Activated CD8-positive, alpha-beta memory T cell treated with anti-CD3 and anti-CD28 coated beads for 48 hours (primary cell): ENCODE measurements around the gene ADAMTS4.
"Not testable (repeated sequence)": the region's sequence is repeated elsewhere in the genome, so short reads cannot be mapped to it uniquely, and the experiment has no call there.

Experiments used
- DNase-seq, 3 experiments: peaks; one replicate each; pipeline ENCODE4 v3.0.0-alpha.2; 2020; ENCODE audit warnings: low read depth in 2 of 3, low spot score in 2 of 3

The ADAMTS4 gene

GRCh38 chr1:161198897-161199431 is at the start of gene ADAMTS4:
TSS of gene ADAMTS4 (minus strand) at chr1:161199054. CDS start at chr1:161198627, 427 bp downstream.
- no peak for DNase-seq

GRCh38 chr1:161244888-161245287 is 46.0 kb upstream of the ADAMTS4 start:
- no peak for DNase-seq

DNA sequence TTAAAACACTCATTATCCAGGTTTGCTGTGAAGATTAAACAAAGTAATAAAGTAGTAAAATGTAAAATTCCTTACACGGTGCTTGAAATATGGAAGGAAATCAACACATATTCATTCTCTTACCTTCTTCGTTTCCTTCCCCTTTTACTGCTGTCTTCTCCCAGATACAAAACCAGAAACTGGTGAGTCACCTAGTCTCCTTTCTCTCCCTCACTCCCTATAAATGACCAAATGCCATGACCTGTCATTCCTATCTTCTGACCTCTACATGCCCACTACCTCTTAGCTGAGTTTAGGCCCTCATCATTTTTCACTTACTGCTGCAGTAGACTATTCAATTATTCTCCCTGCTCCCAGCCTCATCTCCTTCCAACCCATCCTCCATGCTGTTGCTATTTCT is 43.5 kb upstream of the ADAMTS4 start:
- DNase-seq = no peak

- DNase-seq = no peak
These were observed 42.8 kb upstream of the ADAMTS4 start for GRCh38 chr1:161241682-161242081.

GRCh38 chr1:161238039-161238473 is 39.2 kb upstream of the ADAMTS4 start, which contains the start of gene NR1I3:
TSS of gene NR1I3 (minus strand) at chr1:161238203. CDS start at chr1:161236565, 1,638 bp downstream.
- DNase-seq = no peak

DNA sequence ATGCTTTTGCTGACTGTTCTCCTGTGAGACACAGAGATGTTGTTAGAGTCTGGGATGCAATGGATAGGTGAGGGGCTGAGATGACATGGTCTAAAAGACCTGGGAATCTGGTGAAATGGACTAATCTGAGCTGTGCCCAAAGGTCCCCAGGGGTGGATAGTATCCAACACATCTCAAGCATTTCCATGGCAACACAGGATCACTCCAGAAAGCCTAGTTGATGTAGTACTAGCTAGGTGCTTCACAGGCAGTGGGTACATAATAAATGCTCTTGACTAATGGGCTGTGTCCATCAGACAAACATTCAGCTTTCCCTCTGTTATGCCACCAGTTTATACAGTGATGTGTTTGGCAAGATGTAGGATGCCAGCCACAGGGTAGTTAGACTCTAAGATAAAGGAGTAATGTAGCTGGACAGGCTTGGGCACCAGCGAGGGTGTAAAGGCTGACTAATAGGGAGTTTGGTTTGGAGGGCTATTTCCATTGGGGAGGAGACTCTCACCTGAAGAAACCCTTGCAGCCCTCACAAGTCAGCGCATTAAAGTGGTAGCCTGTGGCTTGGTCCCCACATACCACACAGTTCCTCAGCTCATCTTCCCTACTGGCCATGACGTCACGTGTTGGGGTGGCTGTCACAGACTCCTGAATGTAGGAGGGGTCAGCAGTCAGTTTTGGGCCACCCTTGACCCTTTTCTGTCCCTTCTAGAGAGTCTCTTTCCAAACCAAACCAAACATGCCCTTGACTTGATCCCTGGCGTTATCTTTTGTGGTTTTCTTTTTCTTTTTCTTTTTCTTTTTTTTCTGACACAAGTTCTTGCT is 37.3 kb upstream of the ADAMTS4 start:
- DNase-seq = no peak

DNA sequence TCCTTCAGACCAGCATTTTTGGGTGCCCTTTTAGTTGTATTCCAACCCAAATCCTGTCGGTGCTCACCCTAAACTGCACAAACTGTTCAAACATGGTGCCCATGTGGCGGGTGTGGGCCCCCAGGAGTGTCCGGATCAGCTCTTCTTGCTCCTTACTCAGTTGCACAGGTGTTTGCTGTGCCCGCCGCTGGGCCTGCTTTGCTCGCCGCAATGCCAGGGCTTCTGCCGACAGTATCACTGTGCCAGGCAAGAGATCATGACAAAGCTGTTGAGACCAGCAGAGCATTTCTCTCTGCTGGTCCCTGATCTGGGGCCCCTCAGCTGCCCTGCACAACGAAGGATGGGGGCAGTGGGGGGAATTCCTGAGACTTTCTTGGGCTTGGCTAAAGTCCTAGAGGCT is 34.2 kb upstream of the ADAMTS4 start:
- no peak for DNase-seq

DNA sequence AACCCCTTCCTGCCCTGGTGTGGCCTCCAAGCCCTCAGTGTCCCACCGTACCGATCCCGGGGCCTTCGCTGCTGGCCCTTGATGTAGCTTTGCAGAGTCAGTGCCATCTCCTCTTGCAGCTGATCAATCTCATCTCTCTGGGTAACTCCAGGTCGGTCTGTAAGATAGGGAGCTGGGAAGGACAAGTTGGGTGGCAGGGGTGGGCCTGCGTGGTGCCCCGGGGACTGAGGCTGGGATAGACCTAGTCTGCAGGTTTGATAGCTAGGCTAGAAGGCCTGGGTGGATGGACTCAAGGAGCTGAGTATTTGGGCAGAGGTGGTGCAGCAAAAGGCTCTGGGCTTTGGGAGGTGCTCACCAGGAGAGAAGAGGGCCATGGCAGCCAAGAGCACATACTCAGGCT is 31.9 kb upstream of the ADAMTS4 start:
- DNase-seq = no peak

- DNase-seq = no peak
These were observed 31.0 kb upstream of the ADAMTS4 start for GRCh38 chr1:161229896-161230295.

- DNase-seq = no peak
These were observed 29.2 kb upstream of the ADAMTS4 start for GRCh38 chr1:161228032-161228431.

- peak; percentile 62 to 96 (median 94) for DNase-seq
These were observed 28.5 kb upstream of the ADAMTS4 start for GRCh38 chr1:161227196-161227871.

- DNase-seq = no peak
These were observed 27.9 kb upstream of the ADAMTS4 start for GRCh38 chr1:161226759-161227158.

DNA sequence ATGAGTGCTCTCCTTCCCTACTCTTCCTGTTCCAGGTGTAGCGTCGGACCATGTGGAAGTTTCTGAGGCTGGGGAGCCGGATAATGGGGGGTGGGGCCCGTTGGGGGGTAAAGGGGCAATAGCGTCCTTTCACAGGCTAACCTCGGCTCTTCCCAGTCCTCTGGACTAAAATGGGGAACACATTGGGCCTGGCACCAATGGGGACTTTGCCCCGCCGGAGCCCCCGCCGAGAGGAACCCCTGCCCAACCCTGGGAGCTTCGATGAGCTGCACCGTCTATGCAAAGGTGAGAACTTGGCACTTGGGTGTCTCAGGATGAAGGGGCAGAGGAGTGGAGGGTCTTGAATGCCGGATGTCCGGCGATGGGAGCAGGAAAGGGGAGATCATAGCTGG is 27.5 kb upstream of the ADAMTS4 start:
- DNase-seq = no peak

- peak; percentile 55 to 69 (median 64) for DNase-seq
These were observed 26.9 kb upstream of the ADAMTS4 start, which contains the start of gene TOMM40L for GRCh38 chr1:161225534-161226319. TSS of gene TOMM40L (plus strand) at chr1:161226060. CDS start at chr1:161226490, 430 bp downstream.

GRCh38 chr1:161225178-161225533 is 26.3 kb upstream of the ADAMTS4 start:
- DNase-seq = no peak

GRCh38 chr1:161224695-161225087 is 25.8 kb upstream of the ADAMTS4 start:
- not testable (repeated sequence) for DNase-seq

DNA sequence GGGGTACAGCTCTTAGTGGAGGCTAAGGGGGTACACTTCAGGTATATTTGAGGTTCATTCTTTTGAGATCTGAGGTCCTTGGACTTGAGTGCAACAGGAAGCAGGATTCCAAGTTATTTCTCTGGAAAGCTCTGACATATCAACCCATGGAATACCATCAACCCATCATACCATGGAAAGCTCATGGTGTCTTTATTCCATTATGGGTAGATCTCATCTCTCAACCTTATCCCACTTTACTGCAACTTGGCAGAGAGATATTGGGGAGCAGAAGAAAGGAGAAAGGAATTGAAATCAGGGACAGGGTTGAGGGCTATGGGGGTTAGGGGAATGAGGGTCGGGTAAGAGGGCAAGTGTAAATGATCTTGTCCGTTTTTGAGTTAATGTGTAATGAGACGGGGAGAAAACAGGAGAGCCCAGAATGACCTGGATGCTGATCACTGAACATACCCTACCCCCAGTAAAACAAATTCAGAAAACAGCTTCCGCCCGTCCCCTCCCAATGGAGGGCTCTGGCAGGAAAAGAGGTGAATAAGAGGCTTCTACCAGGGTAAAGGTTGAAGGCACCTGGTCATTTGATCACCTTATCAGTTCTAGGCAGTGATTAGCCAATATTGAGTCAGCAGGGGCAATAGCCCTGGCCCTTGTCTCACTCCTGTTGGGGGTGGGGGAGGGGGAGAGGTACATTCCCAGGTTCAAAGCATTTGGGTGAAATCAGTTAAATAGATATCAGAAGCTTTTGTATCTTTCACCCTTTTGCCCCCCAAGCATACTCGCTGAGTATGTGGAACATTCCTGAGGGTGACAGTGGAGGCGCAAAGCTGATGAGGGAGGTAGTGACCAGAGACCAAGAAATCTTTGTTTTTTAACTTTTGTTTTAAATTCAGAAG is 25.2 kb upstream of the ADAMTS4 start:
- DNase-seq = no peak

DNA sequence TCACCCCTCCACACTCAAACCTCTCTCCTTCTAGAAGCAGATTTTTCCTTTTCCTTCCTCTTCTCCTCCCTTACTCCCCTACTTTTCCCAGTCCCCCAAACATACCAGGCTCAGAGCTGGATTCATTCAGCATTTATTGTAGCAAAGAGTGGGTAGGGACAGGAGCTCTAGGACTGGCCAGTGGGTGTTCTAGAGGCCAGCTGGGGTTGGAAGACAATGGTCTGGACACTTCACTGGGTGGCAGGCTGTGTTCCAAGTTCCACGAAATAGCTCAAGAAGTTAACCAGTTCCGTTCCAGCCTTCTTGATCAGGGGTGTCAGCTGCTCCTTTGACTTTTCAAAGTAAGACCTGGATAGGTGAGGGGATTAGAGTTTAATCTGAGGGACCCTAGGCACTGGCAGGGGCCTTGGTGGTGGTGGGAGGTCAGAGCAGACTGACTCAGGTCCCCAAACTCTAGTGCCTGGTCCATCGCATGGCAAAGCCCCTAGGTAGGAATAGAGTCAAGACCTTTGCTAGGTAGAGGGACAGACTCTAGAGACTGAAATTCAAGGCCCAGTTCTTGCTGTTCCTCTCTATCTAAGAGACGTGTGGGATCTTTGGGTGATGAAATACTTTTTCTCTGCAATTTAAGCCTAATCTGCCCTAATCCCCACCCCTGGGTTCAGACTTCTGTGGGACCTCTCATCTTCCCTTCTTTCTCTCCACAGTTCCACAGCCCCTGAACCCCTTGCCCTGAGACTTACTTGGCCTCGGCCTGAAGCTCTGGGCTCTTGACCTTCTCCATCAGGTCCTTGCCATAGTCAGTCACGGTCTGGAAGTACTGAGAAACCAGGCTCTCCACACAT is 23.5 kb upstream of the ADAMTS4 start:
- DNase-seq = no peak

- DNase-seq = no peak
These were observed 21.1 kb upstream of the ADAMTS4 start for GRCh38 chr1:161220002-161220401.
